Measurements from ENCODE around the gene THSD7B. TPM values are rescaled to one million over a fixed set of nuclear protein-coding genes. Genes with fewer than 3 reads are reported as not detected.

Gene THSD7B
- total RNA-seq, 6 donors from 2014 or later = 0.47 TPM; not detected in 5

DNA sequence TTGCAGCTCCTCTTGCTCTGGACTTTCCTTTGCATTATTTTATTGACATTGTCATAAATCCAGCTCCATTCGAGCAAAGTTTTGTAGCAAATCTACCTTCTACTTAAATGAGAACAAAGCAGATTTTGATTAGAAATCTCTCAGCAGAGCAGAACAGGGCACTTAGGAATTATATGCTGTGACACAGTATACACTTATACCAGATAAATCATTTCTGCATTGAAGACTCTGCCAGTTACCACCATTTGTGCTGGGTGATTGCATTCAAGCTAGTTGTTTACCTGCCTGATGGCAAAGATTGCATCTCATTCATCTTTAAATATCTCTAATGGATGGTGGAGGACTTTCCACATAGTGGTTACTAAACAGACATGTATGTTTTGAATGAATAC lies 757.3 kb downstream of the THSD7B start:
- Histone ChIP-seq H3K27me3 (no peaks in the 10 kb centered on the region), H3K27ac (no peak overlapping the region), H3K4me3 (no peak overlapping the region), H3K9me3 (no peaks in the 10 kb centered on the region), H3K4me1 (no peaks in the 10 kb centered on the region), H3K36me3 (no peaks in the 10 kb centered on the region)
- 55 to 60% methylated on average over 1 of the region's 1 CpG for WGBS, 2 donors
- TF ChIP-seq EP300 (IDR thresholded peaks at IDR 0.05) (no peak), POLR2A (IDR thresholded peaks at IDR 0.05) (no peak), POLR2AphosphoS5 (IDR thresholded peaks at IDR 0.05) (no peak)
- TF ChIP-seq, protein P1, sequence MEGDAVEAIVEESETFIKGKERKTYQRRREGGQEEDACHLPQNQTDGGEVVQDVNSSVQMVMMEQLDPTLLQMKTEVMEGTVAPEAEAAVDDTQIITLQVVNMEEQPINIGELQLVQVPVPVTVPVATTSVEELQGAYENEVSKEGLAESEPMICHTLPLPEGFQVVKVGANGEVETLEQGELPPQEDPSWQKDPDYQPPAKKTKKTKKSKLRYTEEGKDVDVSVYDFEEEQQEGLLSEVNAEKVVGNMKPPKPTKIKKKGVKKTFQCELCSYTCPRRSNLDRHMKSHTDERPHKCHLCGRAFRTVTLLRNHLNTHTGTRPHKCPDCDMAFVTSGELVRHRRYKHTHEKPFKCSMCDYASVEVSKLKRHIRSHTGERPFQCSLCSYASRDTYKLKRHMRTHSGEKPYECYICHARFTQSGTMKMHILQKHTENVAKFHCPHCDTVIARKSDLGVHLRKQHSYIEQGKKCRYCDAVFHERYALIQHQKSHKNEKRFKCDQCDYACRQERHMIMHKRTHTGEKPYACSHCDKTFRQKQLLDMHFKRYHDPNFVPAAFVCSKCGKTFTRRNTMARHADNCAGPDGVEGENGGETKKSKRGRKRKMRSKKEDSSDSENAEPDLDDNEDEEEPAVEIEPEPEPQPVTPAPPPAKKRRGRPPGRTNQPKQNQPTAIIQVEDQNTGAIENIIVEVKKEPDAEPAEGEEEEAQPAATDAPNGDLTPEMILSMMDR (IDR thresholded peaks at IDR 0.05) = no peak
- ATAC-seq (ENCODE audit: low FRiP score in 2 of 2) (no peak), DNase-seq (no peak)

DNA sequence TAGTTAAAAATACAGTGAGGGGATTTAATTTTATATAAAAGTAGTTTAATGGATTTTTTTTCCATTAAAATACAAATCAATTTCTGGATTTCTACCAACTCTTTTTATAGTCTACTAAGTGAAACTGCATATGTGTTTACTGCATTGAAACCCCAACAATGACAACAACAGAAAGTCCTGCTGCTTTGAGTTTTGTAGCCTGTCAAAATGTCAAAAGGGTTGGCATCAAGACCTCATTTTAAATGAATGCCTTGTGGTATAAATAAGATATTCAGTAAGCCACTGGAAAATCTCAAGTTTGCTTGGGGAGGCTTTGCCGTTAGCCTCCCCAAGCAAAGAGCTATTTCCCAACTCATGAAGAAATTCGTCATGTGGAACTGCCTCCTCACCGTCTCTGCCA lies 758.6 kb downstream of the THSD7B start:
- WGBS, 2 donors = 54 to 79% methylated on average over 3 of the region's 3 CpGs
- Histone ChIP-seq H3K9me3 (no peaks in the 10 kb centered on the region), H3K27me3 (no peaks in the 10 kb centered on the region), H3K36me3 (no peaks in the 10 kb centered on the region), H3K4me3 (no peak overlapping the region), H3K4me1 (no peaks in the 10 kb centered on the region), H3K27ac (no peak overlapping the region)
- ATAC-seq (ENCODE audit: low FRiP score in 2 of 2) (no peak), DNase-seq (no peak)
- TF ChIP-seq EP300 (IDR thresholded peaks at IDR 0.05) (no peak), POLR2AphosphoS5 (IDR thresholded peaks at IDR 0.05) (no peak), POLR2A (IDR thresholded peaks at IDR 0.05) (no peak)
- TF ChIP-seq, protein P1 (IDR thresholded peaks at IDR 0.05) = no peak

DNA sequence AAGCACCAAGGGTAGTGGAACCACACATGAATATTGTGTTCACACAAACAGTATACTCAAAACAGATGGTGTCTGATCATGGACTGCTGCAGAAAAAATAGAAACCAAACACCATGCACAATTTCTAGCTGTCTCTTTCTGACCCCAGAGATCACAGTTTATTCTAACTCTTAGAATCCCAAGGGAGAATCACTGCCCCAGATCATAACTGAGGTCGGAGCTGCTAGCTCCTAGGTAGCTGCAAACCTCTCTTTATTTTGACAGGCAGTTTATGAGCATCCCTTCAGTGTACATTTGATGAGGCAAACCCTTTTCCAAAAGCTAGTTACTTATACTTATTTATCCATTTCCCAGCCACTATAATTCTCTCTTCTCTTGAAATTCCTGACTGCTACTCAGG lies 759.8 kb downstream of the THSD7B start:
- no peak overlapping the region for H3K27ac ChIP-seq
- H3K9me3 ChIP-seq = no peaks in the 10 kb centered on the region
- ATAC-seq (ENCODE audit: low FRiP score in 2 of 2) = no peak
- WGBS, 2 donors = 40 to 63% methylated on average over 1 of the region's 1 CpG
- H3K4me3 ChIP-seq = no peak overlapping the region
- H3K36me3 ChIP-seq = no peaks in the 10 kb centered on the region
- H3K4me1 ChIP-seq = no peaks in the 10 kb centered on the region
- TF ChIP-seq, protein P1 (IDR thresholded peaks at IDR 0.05) = no peak
- no peak for TF ChIP-seq POLR2AphosphoS5 (IDR thresholded peaks at IDR 0.05)
- no peak for TF ChIP-seq EP300 (IDR thresholded peaks at IDR 0.05)
- no peak for TF ChIP-seq POLR2A (IDR thresholded peaks at IDR 0.05)
- DNase-seq = no peak
- no peaks in the 10 kb centered on the region for H3K27me3 ChIP-seq

DNA sequence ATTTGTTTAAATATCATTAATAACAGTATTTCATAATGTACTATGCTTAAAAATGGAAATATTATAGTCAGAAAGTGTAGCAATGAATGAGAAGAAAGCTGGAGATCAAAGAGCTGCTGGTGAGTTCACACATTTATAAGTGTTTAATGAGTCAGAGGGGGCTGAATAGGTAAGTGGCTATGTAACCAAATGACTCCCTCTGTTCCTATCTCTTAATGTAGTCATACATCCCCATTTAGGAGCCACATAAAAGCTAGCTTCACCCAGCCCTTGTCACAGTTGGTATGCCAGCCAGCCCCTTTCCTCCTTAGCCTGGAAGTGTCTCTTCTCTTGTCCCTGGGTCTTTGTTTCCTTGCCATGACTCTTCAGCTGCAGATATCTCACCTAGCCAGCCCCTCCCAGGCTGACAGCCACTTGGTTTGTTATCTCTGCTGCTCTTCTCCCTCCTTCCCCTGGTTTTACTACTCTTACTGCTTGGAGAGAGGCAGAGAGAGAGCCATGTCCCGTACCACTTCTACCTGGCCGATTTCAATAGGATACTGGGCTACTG lies 760.4 kb downstream of the THSD7B start:
- ATAC-seq (ENCODE audit: low FRiP score in 2 of 2) = no peak
- H3K36me3 ChIP-seq = no peaks in the 10 kb centered on the region
- TF ChIP-seq, protein P1 (IDR thresholded peaks at IDR 0.05) = no peak
- TF ChIP-seq POLR2A (IDR thresholded peaks at IDR 0.05) (no peak), POLR2AphosphoS5 (IDR thresholded peaks at IDR 0.05) (no peak), EP300 (IDR thresholded peaks at IDR 0.05) (no peak)
- H3K27me3 ChIP-seq = no peaks in the 10 kb centered on the region
- H3K4me1 ChIP-seq = no peaks in the 10 kb centered on the region
- 56 to 64% methylated on average over 2 of the region's 2 CpGs for WGBS, 2 donors
- H3K4me3 ChIP-seq = no peak overlapping the region
- DNase-seq = no peak
- no peak overlapping the region for H3K27ac ChIP-seq
- no peaks in the 10 kb centered on the region for H3K9me3 ChIP-seq

DNA sequence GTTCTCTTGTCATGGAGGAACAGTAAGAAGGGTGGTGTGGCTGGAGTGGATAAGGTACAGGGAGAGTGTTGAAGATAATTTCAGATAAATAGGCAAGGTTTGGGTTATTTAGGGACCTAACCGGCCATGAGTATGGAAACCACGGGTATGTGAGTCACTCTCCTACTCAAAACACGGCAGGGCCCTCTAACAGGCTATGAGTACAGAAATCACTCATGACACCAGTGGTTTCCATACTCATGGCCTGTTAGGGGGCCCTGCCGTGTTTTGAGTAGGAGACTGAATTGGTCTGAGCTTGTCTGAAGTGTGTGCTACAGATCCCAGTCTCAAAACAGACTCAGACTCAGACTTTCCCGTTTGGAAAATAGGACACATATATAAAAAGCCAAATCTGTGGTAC lies 770.6 kb downstream of the THSD7B start:
- no peak for TF ChIP-seq EP300 (IDR thresholded peaks at IDR 0.05)
- TF ChIP-seq, protein P1 (IDR thresholded peaks at IDR 0.05) = no peak
- TF ChIP-seq POLR2AphosphoS5 (IDR thresholded peaks at IDR 0.05) = no peak
- no peak for TF ChIP-seq POLR2A (IDR thresholded peaks at IDR 0.05)
- no peaks in the 10 kb centered on the region for H3K9me3 ChIP-seq
- H3K4me1 ChIP-seq = no peaks in the 10 kb centered on the region
- 67 to 80% methylated on average over 5 of the region's 5 CpGs for WGBS, 2 donors
- H3K27ac ChIP-seq = no peak overlapping the region
- no peaks in the 10 kb centered on the region for H3K27me3 ChIP-seq
- DNase-seq (no peak), ATAC-seq (ENCODE audit: low FRiP score in 2 of 2) (no peak)
- no peak overlapping the region for H3K4me3 ChIP-seq
- no peaks in the 10 kb centered on the region for H3K36me3 ChIP-seq

All from upper lobe of left lung (tissue), 6 donors.